GM18505 (cell line): ENCODE results near the gene LIPE.

Experiments used
- ATAC-seq: cut with Tn5 transposase; IDR thresholded peaks from one replicate; pipeline ENCODE4 v1.9.1; 2021; ENCODE audit not compliant: unreplicated experiment
- POLR2A ChIP-seq: IDR thresholded peaks from 4 replicates; pipeline ENCODE4 v1.6.1; 2011; ENCODE audit warnings: borderline replicate concordance; ENCODE audit not compliant: insufficient read depth, insufficient read length; ENCODE audit errors: extremely low read depth

The LIPE gene

DNA sequence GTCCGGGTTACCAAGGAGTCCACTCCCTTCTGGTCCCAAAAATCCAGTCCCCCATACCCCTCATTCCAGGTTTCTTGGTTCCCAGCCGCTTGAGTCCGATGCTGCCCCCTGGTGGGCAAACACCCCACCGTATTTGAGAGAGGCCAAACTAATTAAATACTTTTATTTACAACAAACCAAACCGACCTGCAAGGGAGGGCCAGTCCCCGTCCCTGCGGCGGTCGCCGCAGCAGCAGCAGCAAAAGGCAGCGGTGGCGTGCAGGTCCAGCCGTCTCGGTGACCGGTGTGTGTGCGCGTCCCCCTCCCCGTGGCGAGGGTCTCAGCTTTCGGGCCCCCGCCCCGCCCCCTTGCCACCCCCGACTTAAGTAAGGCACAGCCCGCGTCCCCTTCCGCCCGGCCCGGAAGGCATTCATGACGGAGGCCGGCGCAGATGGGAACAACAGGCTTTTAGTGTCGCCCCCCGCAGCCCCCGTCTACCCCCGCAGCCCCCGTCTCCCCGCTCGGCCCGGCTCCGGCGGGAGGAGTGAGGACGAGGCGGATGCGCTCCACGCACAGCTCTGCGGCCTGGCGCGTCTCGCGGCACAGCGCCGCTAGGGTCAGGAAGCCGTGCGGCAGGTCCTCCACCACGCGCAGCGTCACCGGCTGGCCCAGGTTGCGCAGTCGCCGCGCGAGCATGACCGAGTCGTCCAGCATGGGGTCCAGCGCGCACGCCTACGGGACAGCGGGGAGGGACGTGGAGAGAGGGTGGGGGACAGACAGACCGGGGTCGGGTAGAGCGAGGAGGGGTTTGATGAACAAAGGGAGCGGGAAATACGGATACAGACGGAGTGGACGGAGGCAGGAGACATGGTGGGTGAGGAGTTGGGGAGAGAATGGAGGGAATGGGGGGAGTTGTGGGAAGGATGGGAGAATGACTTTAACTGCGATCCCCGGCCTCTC is 25.6 kb downstream of the LIPE start:
- no peak for ATAC-seq
- no peak for TF ChIP-seq POLR2A

DNA sequence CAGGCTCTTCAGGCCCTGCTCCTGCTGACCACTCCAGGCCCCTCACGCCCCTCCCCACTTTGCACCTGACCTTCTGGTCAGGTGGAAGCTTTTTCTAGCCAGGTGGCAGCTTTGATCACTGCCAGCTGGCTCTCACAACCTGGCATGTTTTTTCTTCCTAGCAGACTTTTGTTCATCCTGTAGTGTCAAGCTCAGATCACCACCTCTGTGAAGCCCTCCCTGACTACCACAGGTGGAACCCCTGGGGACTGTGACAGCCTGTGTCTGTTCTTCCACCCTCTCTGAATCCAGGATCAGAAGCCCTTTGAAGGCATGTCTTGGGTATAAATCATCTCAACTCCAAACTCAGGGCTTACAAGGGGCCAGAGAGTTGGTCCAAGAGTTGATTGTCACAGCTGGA is 26.8 kb downstream of the LIPE start:
- no peak for ATAC-seq
- no peak for TF ChIP-seq POLR2A

DNA sequence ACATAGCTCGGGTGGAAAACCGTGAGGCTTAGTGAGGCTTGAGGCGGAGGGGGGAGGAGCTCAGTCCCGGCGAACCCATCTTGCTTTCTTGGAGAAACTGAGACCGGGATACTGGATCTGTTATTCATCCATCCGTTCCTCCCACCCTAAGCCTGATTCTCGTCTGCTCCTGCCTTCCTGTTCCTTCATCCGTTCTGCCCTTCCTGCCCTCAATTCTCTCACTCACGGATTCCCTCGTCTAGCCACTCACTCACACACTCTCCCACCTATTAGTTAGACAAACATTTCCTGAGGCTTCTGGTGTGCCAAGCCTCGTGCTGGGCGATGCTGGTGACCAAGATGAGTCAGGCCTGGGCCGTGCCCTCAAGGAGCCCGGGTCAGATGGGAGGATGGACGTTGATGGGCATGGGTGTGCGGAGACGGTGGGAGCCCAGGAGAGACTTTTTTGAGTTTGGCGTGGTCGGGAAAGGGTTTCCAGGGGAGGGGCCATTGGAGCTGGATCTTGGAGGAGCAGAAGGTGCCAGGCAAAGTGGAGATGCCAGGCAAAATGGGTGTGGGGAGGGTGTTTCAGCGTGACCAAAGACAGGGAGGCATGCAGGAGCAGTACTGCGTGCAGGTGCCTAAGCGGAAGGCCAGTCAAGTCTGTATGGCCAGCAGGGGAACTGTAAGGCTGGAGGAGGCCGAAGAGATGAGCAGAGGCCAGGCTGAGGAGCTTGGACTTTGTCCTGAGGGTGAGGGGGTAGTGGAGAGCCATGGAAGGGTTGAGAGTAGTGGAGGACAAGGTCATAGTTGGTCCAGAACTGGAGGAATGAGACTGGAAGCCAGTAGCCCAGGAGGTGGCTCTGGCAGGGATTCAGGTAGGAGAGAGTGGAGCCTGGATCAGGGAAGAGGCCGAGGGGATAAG is 29.7 kb downstream of the LIPE start:
- no peak for ATAC-seq
- no peak for TF ChIP-seq POLR2A

DNA sequence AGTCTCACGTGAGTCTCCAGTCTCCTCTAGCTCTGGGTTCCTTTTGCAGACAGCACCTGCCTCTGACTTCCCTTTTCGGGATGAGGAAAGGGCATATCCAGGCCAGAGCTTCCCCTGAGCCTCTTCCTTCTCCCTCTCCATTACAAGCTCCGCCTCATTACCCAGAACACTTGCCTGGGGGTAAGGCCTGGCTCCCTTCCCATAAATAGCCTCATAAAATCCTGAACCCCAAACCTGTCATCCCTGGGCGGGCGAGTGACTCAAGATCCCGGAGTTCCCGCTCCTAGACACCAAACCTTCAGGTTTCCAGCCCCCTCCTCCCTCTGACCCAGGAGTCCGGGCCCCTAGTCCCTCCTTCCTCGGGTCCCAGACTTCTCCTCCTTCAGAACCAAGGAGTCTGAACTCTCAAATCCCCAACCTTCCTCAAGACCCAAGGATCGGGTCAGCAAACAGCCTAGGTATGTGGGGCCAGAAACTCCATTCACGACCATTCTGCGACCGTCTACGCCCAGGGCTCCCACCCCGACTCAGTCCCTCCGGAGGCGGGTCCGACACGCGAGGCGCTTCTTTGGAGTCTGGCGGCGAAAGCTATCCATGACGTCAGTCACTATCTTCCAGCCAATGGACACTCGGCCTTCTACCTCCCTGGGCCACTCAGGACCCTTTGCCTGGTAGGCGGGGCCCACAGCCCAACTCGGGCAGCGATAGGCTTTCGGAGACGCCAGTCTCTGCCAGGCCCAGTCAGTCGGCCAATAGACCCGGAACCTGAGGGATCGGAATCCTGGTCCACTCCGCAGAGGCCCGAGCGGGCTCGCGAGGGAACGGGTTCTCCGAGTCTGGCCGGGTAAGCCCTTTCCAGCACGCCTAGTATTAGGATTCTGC is 30.6 kb downstream of the LIPE start:
- peak; percentile 97 for TF ChIP-seq POLR2A
- ATAC-seq = peak; percentile 96

DNA sequence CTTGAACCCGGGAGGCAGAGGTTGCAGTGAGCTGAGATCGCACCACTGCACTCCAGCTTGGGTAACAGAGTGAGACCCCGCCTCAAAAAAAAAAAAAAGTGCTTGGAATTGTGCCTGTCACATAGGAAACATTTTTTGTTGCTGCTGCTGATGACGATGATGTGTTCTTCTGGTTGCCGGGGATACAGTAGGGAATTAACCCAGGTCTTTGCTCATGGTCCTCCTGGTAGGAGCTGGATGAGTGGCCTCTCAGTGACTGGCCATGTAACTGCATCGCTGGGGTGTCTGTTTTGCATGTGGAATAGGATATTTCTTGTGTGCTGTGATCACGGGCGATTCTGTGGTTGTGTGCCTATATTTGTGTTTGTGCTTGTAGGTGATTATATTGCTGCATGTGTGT is 32.4 kb downstream of the LIPE start:
- no peak for TF ChIP-seq POLR2A
- ATAC-seq = no peak

DNA sequence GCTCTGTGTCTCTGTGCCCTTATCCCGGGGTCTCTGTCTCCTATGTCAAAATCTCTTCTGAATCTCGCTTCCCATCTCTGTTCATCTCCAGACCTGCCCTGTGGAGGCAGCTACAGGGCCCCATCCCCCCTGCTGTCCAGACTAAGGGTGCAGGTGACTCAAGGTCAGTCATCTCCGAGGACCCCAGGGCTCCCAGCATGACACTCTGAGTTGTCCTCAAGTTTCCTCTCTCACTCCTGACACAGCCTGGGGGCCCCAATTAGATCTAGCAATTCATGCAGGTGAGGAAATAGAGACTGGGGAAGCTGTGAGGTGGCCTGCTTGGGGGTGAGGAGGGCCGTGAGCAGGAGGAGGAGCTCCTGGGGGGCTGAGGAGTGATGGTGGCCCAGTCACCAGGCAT is 35.0 kb downstream of the LIPE start:
- no peak for TF ChIP-seq POLR2A
- ATAC-seq = no peak

DNA sequence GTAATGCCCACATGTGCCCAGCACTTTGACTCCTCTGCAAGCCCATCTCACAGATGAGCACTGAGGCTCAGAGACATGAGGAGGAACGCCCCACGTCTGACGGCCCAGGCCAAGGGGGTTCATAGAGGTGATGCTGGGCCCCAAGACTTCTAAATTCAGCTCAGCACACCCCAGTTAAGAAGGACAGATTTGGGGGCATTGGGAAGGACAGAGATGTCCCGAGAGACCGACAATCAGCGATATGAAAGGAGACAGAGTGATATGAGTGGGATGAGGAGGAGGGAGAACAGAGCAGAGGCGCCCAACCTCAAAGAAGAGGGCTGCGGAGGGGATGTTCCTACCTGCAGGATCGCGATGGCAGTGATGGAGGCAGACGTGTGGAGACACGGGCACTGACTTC is 37.3 kb downstream of the LIPE start, which contains the start of gene CNFN:
TSS of gene CNFN (minus strand) at position 399 of the 400 bp plus-strand sequence. CDS start 1,260 bp downstream, outside the sequence.
- no peak for ATAC-seq
- no peak for TF ChIP-seq POLR2A

DNA sequence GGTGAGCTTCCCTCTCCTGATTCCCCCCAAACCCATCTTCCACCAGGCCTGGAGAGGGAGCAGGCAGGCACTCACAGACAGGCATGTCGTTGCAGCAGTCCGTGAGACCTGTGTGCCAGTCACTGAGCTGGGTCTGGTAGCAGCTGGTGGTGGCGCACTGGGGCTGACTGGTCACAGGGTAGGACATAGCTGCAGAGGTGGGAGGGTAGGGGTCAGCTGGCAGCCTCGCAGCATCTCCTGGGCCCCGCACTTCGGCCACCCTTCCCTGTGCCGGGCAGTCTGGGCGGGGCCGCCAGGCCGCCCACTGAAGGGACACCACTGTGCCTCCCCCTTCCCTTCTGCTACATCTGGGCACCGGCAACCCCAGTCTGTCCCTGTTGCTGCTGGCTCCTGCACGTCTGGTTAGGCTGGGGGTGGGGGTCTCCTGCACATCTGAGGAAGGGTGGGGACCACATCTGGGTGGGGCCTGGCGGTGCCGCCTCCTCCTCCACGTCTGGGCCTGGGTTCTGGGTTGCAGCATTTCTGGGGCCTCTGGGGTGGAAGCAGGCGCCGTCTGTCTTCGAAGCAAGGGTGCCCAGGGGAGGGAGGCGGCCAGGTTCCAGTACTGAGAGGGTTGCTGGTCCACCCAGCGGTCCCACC is 38.2 kb downstream of the LIPE start:
- ATAC-seq = no peak
- TF ChIP-seq POLR2A = no peak

DNA sequence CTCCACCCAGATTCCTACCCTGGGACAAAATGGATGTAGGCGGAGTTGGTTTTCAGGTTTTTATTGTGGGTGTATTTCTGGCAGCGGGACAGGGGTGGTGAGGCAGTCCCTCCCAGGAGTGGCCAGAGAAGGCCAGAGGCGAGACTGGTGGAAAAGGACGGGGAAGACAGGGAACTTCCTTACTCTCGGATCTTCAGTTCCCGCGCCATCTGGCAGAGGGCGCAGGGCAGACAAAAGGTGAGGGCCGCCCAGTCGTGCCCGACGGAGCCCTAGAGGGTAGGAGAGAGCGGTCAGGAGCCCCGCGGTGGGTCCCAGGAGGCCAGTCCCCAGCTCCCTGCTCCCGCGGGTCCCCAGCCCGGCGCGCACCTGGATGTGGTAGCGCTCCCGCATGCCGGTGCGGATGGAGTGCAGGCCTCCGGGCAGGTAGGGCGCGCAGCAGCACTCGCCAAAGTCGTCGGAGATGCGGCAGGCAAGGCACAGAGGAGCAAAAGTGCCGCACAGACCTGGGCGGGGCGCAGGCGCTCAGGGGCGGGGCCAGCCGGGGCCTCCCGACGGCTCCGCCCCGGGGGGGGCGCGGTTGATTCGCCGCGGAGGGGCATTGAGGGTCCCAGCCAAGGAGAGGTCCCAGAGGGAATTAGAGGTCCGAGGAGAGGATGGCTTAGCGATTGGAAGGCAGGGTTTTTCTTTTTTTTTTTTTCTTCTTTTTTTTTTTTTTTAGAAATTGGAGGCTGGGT is 40.0 kb downstream of the LIPE start:
- ATAC-seq = no peak
- TF ChIP-seq POLR2A = no peak

DNA sequence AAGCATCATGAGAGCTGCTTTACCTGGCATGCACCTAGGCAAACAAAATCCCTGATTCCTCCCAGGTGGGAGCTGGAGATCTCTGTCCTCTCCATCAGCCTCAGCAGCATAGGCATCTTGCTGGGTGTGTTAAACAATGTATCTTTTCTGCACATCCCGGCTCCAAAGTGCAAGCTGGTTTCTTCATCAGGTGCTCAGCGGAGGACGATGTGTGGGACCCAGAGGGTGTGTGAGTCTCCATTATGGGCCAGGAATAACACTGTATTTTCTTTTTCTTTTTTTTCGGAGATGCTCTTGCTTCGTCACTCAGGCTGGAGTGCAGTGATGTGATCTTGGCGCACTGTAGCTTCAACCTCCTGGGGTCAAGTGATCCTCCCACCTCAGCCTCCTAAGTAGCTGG is 47.0 kb downstream of the LIPE start:
- TF ChIP-seq POLR2A = no peak
- ATAC-seq = no peak
